H1 (cell line): ENCODE measurements around the gene CYP51A1. TPM values are rescaled to one million over a fixed set of nuclear protein-coding genes. Genes with fewer than 3 reads are reported as not detected.

ENCODE experiments used
- CTCF ChIA-PET: fragments of 300-600 bp; sonication (Branson Sonifier 250); formaldehyde crosslinking; loops from one replicate; lab custom pipeline; 2021; ENCODE audit not compliant: partially characterized antibody; lab: Charles Lee
- POLR2A ChIA-PET: fragments of 300-600 bp; sonication (Branson Sonifier 250); formaldehyde crosslinking; loops from one replicate; lab custom pipeline; 2021; ENCODE audit warnings: inconsistent platforms; ENCODE audit not compliant: partially characterized antibody; lab: Charles Lee
- DNase-seq, 2 experiments: peaks; one replicate each; pipeline versions ENCODE4 v3.0.0 to v3.0.0-alpha.2; 2010 to 2022; ENCODE audit warnings: low spot score in 2 of 2, low read depth in 1 of 2, mixed read lengths in 1 of 2
- FAIRE-seq: peaks from 2 replicates; lab custom pipeline; 2011; peaks lifted over from hg19 to GRCh38; lab: Jason Lieb, UNC
- H2AFZ ChIP-seq: 2 replicates; pipeline ENCODE4 v1.8.1; 2012; ENCODE audit warnings: low read length, inconsistent platforms
- H2AK5ac ChIP-seq: 2 replicates; pipeline ENCODE4 v1.6.1; 2013; ENCODE audit warnings: low read depth, low read length
- H2BK120ac ChIP-seq: replicated peaks from 2 replicates; pipeline ENCODE3; 2013; ENCODE audit warnings: low read depth, low read length, inconsistent platforms
- H2BK12ac ChIP-seq: 2 replicates; pipeline ENCODE4 v1.6.1; 2013; ENCODE audit warnings: low read depth, low read length
- H2BK15ac ChIP-seq: 2 replicates; pipeline ENCODE4 v1.6.1; 2013; ENCODE audit warnings: low read length
- H2BK20ac ChIP-seq: 2 replicates; pipeline ENCODE4 v1.6.1; 2013; ENCODE audit warnings: low read length
- H2BK5ac ChIP-seq: 2 replicates; pipeline ENCODE4 v1.6.1; 2013; ENCODE audit warnings: low read depth, low read length
- H3K14ac ChIP-seq: 2 replicates; pipeline ENCODE4 v1.6.1; 2013; ENCODE audit warnings: inconsistent platforms; ENCODE audit not compliant: insufficient read length
- H3K18ac ChIP-seq: 2 replicates; pipeline ENCODE4 v1.6.1; 2013; ENCODE audit warnings: low read length; ENCODE audit errors: extremely low read depth
- H3K23ac ChIP-seq: 2 replicates; pipeline ENCODE4 v1.6.1; 2013; ENCODE audit warnings: inconsistent platforms; ENCODE audit not compliant: insufficient read length
- H3K23me2 ChIP-seq: 2 replicates; pipeline ENCODE4 v1.6.1; 2013; ENCODE audit warnings: low read depth, low read length
- H3K27ac ChIP-seq: 2 replicates; pipeline ENCODE4 v1.6.1; 2011; ENCODE audit warnings: low read depth, low read length, inconsistent platforms
- H3K27me3 ChIP-seq, 4 experiments: replicated peaks in 1 of 4; 1 replicate in 1 of 4; 2 replicates in 3 of 4; pipeline versions ENCODE4 v1.6.1 to v1.8.1; 2011 to 2013; ENCODE audit warnings: low read length in 3 of 4, mild to moderate bottlenecking in 3 of 4, inconsistent platforms in 2 of 4, mixed read lengths in 2 of 4, moderate library complexity in 1 of 4; ENCODE audit not compliant: control insufficient read depth in 3 of 4, insufficient read depth in 3 of 4; ENCODE audit errors: extremely low read depth in 1 of 4
- H3K36me3 ChIP-seq, 4 experiments: 2 replicates each; pipeline versions ENCODE4 v1.6.1 to v1.8.1; 2011 to 2013; ENCODE audit warnings: mild to moderate bottlenecking in 4 of 4, low read length in 3 of 4, moderate library complexity in 2 of 4, control low read depth in 1 of 4, inconsistent platforms in 1 of 4; ENCODE audit not compliant: insufficient read depth in 4 of 4, control insufficient read depth in 2 of 4
- H3K4ac ChIP-seq: replicated peaks from 2 replicates; pipeline ENCODE3; 2013; ENCODE audit warnings: low read length, low read depth, mixed read lengths, inconsistent platforms; ENCODE audit not compliant: insufficient read length
- H3K4me1 ChIP-seq, 4 experiments: replicated peaks in 1 of 4; 1 replicate in 1 of 4; 2 replicates in 3 of 4; pipeline versions ENCODE4 v1.6.1 to v1.8.1; 2011 to 2013; ENCODE audit warnings: low read length in 3 of 4, inconsistent platforms in 2 of 4, mixed read lengths in 1 of 4; ENCODE audit not compliant: insufficient read depth in 4 of 4, control insufficient read depth in 3 of 4
- H3K4me2 ChIP-seq, 2 experiments: 2 replicates each; pipeline versions ENCODE4 v1.6.1 to v1.8.1; 2011 to 2013; ENCODE audit warnings: low read depth in 2 of 2, low read length in 2 of 2, control low read depth in 1 of 2, inconsistent platforms in 1 of 2, mild to moderate bottlenecking in 1 of 2; ENCODE audit not compliant: insufficient read depth in 1 of 2
- H3K4me3 ChIP-seq, 4 experiments: fragments of 200-600, 300-600 bp in 1 of 4; sonication (generic), shearing (Covaris generic), sonication (Bioruptor Twin) in 1 of 4; 2 replicates each; pipeline versions ENCODE4 v1.5.1 to v1.8.1; 2011 to 2016; ENCODE audit warnings: low read length in 4 of 4, low read depth in 3 of 4, control low read depth in 2 of 4, inconsistent platforms in 2 of 4, mild to moderate bottlenecking in 2 of 4, mixed read lengths in 1 of 4, moderate library complexity in 1 of 4; ENCODE audit not compliant: insufficient read depth in 2 of 4; ENCODE audit errors: extremely low read depth in 1 of 4
- H3K56ac ChIP-seq: replicated peaks from 2 replicates; pipeline ENCODE3; 2013; ENCODE audit warnings: low read depth, mild to moderate bottlenecking, mixed read lengths, low read length, inconsistent platforms; ENCODE audit not compliant: insufficient read length
- H3K79me1 ChIP-seq: 2 replicates; pipeline ENCODE4 v1.6.1; 2013; ENCODE audit warnings: low read depth, low read length, control low read depth
- H3K79me2 ChIP-seq, 2 experiments: 2 replicates each; pipeline versions ENCODE4 v1.6.1 to v1.8.1; 2012 to 2013; ENCODE audit warnings: low read length in 2 of 2, mild to moderate bottlenecking in 2 of 2, inconsistent platforms in 1 of 2; ENCODE audit not compliant: insufficient read depth in 2 of 2, control insufficient read depth in 1 of 2
- H3K9ac ChIP-seq, 4 experiments: replicated peaks in 1 of 4; 1 replicate in 1 of 4; 2 replicates in 3 of 4; pipeline versions ENCODE4 v1.6.1 to v1.8.1; 2011 to 2013; ENCODE audit warnings: low read depth in 3 of 4, low read length in 3 of 4, control low read depth in 2 of 4, mild to moderate bottlenecking in 2 of 4, moderate library complexity in 2 of 4, inconsistent platforms in 1 of 4; ENCODE audit errors: extremely low read depth in 1 of 4
- H3K9me3 ChIP-seq, 2 experiments: 2 replicates each; pipeline versions ENCODE4 v1.6.1 to v1.8.1; 2012 to 2013; ENCODE audit warnings: mild to moderate bottlenecking in 2 of 2, moderate library complexity in 2 of 2, control low read depth in 1 of 2, inconsistent platforms in 1 of 2, low read depth in 1 of 2, low read length in 1 of 2, mixed read lengths in 1 of 2; ENCODE audit not compliant: insufficient read depth in 2 of 2
- H4K20me1 ChIP-seq, 2 experiments: replicated peaks in 1 of 2; 2 replicates each; pipeline versions ENCODE3 to v1.8.1; 2011 to 2013; ENCODE audit warnings: inconsistent platforms in 2 of 2, low read length in 2 of 2, mild to moderate bottlenecking in 1 of 2; ENCODE audit not compliant: insufficient read depth in 2 of 2, control insufficient read depth in 1 of 2
- H4K5ac ChIP-seq: 2 replicates; pipeline ENCODE4 v1.6.1; 2013; ENCODE audit warnings: low read length, low read depth, mixed read lengths, inconsistent platforms; ENCODE audit not compliant: insufficient read length
- H4K8ac ChIP-seq: 2 replicates; pipeline ENCODE4 v1.8.0; 2013; ENCODE audit warnings: mild to moderate bottlenecking, moderate library complexity, low read length, inconsistent platforms; ENCODE audit not compliant: insufficient read depth; ENCODE audit errors: extremely low read depth
- H4K91ac ChIP-seq: replicated peaks from 2 replicates; pipeline ENCODE3; 2013; ENCODE audit warnings: low read length, mixed read lengths, inconsistent platforms; ENCODE audit not compliant: insufficient read length
- CHD1 ChIP-seq: IDR thresholded peaks from 2 replicates; pipeline ENCODE4 v1.6.1; 2012; ENCODE audit warnings: low read depth, low read length, improper control_type of control experiment
- SP1 ChIP-seq: IDR thresholded peaks from 2 replicates; pipeline ENCODE4 v1.6.1; 2011; ENCODE audit warnings: low read depth, low read length
- WGBS, 2 experiments: shearing (Covaris generic) in 1 of 2; methylation state at CpG; one replicate each; pipeline versions ENCODE4 v1.1.6 to v1.1.7; 2013 to 2015; ENCODE audit warnings: low lambda C conversion rate in 2 of 2, mixed read lengths in 2 of 2, inconsistent platforms in 1 of 2, low coverage in 1 of 2, missing lambda C conversion rate in 1 of 2; ENCODE audit not compliant: insufficient replicate concordance in 2 of 2, insufficient coverage in 1 of 2, insufficient read length in 1 of 2; ENCODE audit errors: extremely low coverage in 1 of 2, missing lambda C conversion rate in 1 of 2; 5-methylcytosine and 5-hydroxymethylcytosine counted together
- polyA plus RNA-seq, 7 experiments: library from polyadenylated mRNA; depleted of rRNA in 3 of 7; stranded (reverse) in 5 of 7; unstranded in 2 of 7; fragments of >200 nt in 5 of 7; fragments of 200-250 nt in 2 of 7; gene quantifications; 1 replicate in 5 of 7; 2 replicates in 1 of 7; 4 replicates in 1 of 7; pipeline versions ENCODE4 v1.2.1 to v1.2.3, GENCODE V29; 2011 to 2013; ENCODE audit warnings: missing spikeins in 2 of 7, mixed read lengths in 2 of 7
- total RNA-seq: library from RNA; stranded (reverse); fragmentation: NEBNext Ultra II Directional; extraction: Animal tissue kit (Norgen Biotek cat#: 25700); gene quantifications from 2 replicates; pipeline ENCODE4 v1.2.1, GENCODE V29; 2021

The CYP51A1 gene
- total and polyA plus RNA-seq, 2 of the 8 experiments (the other 6 are each of a cell fraction or from before 2014, with no cell fraction given): 9.8 to 111 TPM

- Histone ChIP-seq H2BK120ac (no peak overlapping the region), H4K20me1 (no peaks in the 10 kb centered on the region), H3K56ac (no peak overlapping the region), H2BK5ac (no peak overlapping the region), H3K4me2 (no peak overlapping the region), H3K23me2 (no peaks in the 10 kb centered on the region), H2AK5ac (no peak overlapping the region), H3K79me1 (no peaks in the 10 kb centered on the region), H2BK20ac (no peak overlapping the region), H4K8ac (no peak overlapping the region), H3K27ac (no peak overlapping the region), H2BK15ac (no peak overlapping the region), H3K18ac (no peak overlapping the region), H3K9ac (no peak overlapping the region; a peak in 1 of 7 replicates), H4K91ac (no peak overlapping the region), H3K27me3 (no peaks in the 10 kb centered on the region), H3K4me1 (no peaks in the 10 kb centered on the region), H2AFZ (no peak overlapping the region), H3K4ac (no peak overlapping the region), H2BK12ac (no peak overlapping the region), H3K9me3 (no peaks in the 10 kb centered on the region), H4K5ac (no peak overlapping the region), H3K4me3 (no peak overlapping the region), H3K79me2 (no peaks in the 10 kb centered on the region), H3K23ac (no peak overlapping the region), H3K14ac (no peak overlapping the region), H3K36me3 (peaks cover 0 to 4% (median 2%) of the 10 kb centered on the region in 4 experiments; a peak in 3 of 8 replicates)
- FAIRE-seq: no peak
- no peak for DNase-seq
- ChIA-PET POLR2A (no interaction called here), CTCF (interaction anchor here (0.7 kb wide), 1 partner anchor 275 kb away, joined by 3 read pairs; no protein-coding TSS in a partner anchor)
- 93% methylated on average over 5 of the region's 5 CpGs; no CpG with 5 or more reads in 1 of the 2 experiments for WGBS, 2 experiments
- no peak for TF ChIP-seq CHD1
- TF ChIP-seq SP1: no peak
Measured at GRCh38 chr7:92071032-92071431, 63.2 kb downstream of the CYP51A1 start.
